ENCODE data around the gene VIL1. TPM values are rescaled to one million over a fixed set of nuclear protein-coding genes. Genes with fewer than 3 reads are reported as not detected.

VIL1 gene
- total RNA-seq, 6 donors from 2014 or later: 0.29 to 0.76 (median 0.40) TPM; not detected in 3

GRCh38 chr2:218419630-218420216, 800 bp downstream of the VIL1 start:
- DNase-seq (no peak), ATAC-seq (ENCODE audit: low FRiP score in 2 of 2) (peak in 1 of 2 donors; percentile 18)
- TF ChIP-seq POLR2AphosphoS5 (IDR thresholded peaks at IDR 0.05) (no peak), EP300 (IDR thresholded peaks at IDR 0.05) (no peak), POLR2A (IDR thresholded peaks at IDR 0.05) (no peak)
- TF ChIP-seq, protein P1, sequence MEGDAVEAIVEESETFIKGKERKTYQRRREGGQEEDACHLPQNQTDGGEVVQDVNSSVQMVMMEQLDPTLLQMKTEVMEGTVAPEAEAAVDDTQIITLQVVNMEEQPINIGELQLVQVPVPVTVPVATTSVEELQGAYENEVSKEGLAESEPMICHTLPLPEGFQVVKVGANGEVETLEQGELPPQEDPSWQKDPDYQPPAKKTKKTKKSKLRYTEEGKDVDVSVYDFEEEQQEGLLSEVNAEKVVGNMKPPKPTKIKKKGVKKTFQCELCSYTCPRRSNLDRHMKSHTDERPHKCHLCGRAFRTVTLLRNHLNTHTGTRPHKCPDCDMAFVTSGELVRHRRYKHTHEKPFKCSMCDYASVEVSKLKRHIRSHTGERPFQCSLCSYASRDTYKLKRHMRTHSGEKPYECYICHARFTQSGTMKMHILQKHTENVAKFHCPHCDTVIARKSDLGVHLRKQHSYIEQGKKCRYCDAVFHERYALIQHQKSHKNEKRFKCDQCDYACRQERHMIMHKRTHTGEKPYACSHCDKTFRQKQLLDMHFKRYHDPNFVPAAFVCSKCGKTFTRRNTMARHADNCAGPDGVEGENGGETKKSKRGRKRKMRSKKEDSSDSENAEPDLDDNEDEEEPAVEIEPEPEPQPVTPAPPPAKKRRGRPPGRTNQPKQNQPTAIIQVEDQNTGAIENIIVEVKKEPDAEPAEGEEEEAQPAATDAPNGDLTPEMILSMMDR (IDR thresholded peaks at IDR 0.05): no peak
- no peaks in the 10 kb centered on the region for H3K36me3 ChIP-seq
- no peaks in the 10 kb centered on the region for H3K9me3 ChIP-seq
- no peaks in the 10 kb centered on the region for H3K27me3 ChIP-seq
- H3K4me3 ChIP-seq: peak overlapping the region in 1 of 4 donors; percentile 1
- no peak overlapping the region for H3K27ac ChIP-seq
- 64 to 72% methylated on average over 3 to 7 of the region's 7 CpGs for WGBS, 2 donors
- no peaks in the 10 kb centered on the region for H3K4me1 ChIP-seq

DNA sequence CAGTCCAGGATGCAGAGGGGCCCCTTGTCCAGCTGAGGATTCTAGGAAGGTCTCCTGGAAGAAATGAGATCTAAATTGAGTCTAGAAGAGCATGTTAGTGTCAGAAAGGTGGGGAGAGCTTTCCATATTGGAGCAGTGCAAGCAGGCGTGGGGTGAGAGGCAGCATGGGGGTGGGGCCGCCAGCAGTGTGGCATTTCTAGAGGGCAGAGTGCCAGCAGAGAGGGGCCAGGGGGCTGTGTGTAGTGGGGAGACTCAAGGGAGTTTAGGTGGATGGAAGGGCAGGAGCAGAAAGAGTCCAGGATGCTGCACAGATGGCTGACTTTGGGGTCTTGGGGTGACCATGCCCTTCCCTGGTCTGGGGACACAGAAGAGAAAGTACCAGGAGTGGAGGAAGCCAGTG, 2.1 kb downstream of the VIL1 start:
- Histone ChIP-seq H3K36me3 (no peaks in the 10 kb centered on the region), H3K9me3 (no peaks in the 10 kb centered on the region), H3K27ac (no peak overlapping the region), H3K4me1 (no peaks in the 10 kb centered on the region), H3K27me3 (no peaks in the 10 kb centered on the region), H3K4me3 (no peak overlapping the region)
- TF ChIP-seq, protein P1 (IDR thresholded peaks at IDR 0.05): no peak
- no peak for TF ChIP-seq POLR2A (IDR thresholded peaks at IDR 0.05)
- WGBS, 2 donors: 84 to 85% methylated on average over 2 of the region's 2 CpGs
- ATAC-seq (ENCODE audit: low FRiP score in 2 of 2) (no peak), DNase-seq (no peak)

- no peak for ATAC-seq (ENCODE audit: low FRiP score in 2 of 2)
- H3K9me3 ChIP-seq: no peaks in the 10 kb centered on the region
- no peaks in the 10 kb centered on the region for H3K27me3 ChIP-seq
- H3K36me3 ChIP-seq: no peaks in the 10 kb centered on the region
- H3K4me3 ChIP-seq: no peak overlapping the region
- TF ChIP-seq, protein P1 (IDR thresholded peaks at IDR 0.05): no peak
- TF ChIP-seq POLR2A (IDR thresholded peaks at IDR 0.05): no peak
- TF ChIP-seq EP300 (IDR thresholded peaks at IDR 0.05): no peak
- no peak for TF ChIP-seq POLR2AphosphoS5 (IDR thresholded peaks at IDR 0.05)
- WGBS, 2 donors: 90 to 92% methylated on average over 9 of the region's 9 CpGs
- DNase-seq: no peak
- H3K27ac ChIP-seq: no peak overlapping the region
- no peaks in the 10 kb centered on the region for H3K4me1 ChIP-seq
Measured at GRCh38 chr2:218422403-218423086, 3.6 kb downstream of the VIL1 start.

- WGBS, 2 donors: 84 to 87% methylated on average over 4 to 9 of the region's 9 CpGs
- TF ChIP-seq POLR2AphosphoS5 (IDR thresholded peaks at IDR 0.05) (no peak), POLR2A (IDR thresholded peaks at IDR 0.05) (no peak), EP300 (IDR thresholded peaks at IDR 0.05) (no peak)
- TF ChIP-seq, protein P1 (IDR thresholded peaks at IDR 0.05): no peak
Measured at GRCh38 chr2:218423584-218423983, 4.7 kb downstream of the VIL1 start.

DNA sequence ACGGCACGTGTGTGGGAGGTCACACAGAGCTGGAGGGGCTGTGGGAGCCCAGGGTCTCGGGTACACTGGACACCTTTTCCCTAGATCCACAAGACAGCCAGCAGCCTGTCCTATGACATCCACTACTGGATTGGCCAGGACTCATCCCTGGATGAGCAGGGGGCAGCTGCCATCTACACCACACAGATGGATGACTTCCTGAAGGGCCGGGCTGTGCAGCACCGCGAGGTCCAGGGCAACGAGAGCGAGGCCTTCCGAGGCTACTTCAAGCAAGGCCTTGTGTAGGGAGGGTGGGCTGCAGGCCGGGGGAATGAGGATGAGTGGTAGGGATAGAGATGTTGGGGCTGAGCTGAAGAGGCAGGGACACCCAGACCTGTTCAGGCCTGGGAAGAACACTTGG, 6.6 kb downstream of the VIL1 start:
- ATAC-seq (ENCODE audit: low FRiP score in 2 of 2) (no peak), DNase-seq (no peak)
- Histone ChIP-seq H3K27me3 (no peaks in the 10 kb centered on the region), H3K4me1 (no peaks in the 10 kb centered on the region), H3K9me3 (no peaks in the 10 kb centered on the region), H3K4me3 (no peak overlapping the region), H3K36me3 (no peaks in the 10 kb centered on the region), H3K27ac (no peak overlapping the region)
- WGBS, 2 donors: 80 to 82% methylated on average over 9 to 10 of the region's 10 CpGs
- TF ChIP-seq EP300 (IDR thresholded peaks at IDR 0.05) (no peak), POLR2AphosphoS5 (IDR thresholded peaks at IDR 0.05) (no peak), POLR2A (IDR thresholded peaks at IDR 0.05) (no peak)
- TF ChIP-seq, protein P1 (IDR thresholded peaks at IDR 0.05): no peak

More at GRCh38 chr2:218423584-218423983, 4.7 kb downstream of the VIL1 start:
- no peaks in the 10 kb centered on the region for H3K36me3 ChIP-seq
- H3K4me3 ChIP-seq: no peak overlapping the region
- H3K9me3 ChIP-seq: no peaks in the 10 kb centered on the region
- no peak for ATAC-seq (ENCODE audit: low FRiP score in 2 of 2)
- H3K4me1 ChIP-seq: no peaks in the 10 kb centered on the region
- H3K27me3 ChIP-seq: no peaks in the 10 kb centered on the region
- H3K27ac ChIP-seq: no peak overlapping the region
- DNase-seq: no peak
